ENCODE measurements around the gene WDR43. TPM values are rescaled to one million over a fixed set of nuclear protein-coding genes. Genes with fewer than 3 reads are reported as not detected.

The WDR43 gene
- total and polyA plus RNA-seq, 2 experiments from 2014 or later = 101 to 140 TPM

GRCh38 chr2:28956415-28956826, 62.0 kb downstream of the WDR43 start:
- Mint-ChIP-seq H3K4me3 (peak overlapping the region; percentile 71), H3K36me3 (ENCODE audit: low read depth) (no peaks in the 10 kb centered on the region), H3K4me1 (peaks cover 37% of the 10 kb centered on the region), H3K27ac (peak overlapping the region; percentile 89; the same call in 1 of the 2 replicates), H3K9me3 (no peaks in the 10 kb centered on the region), H3K27me3 (ENCODE audit: insufficient read depth, low read depth, poor library complexity) (peaks cover 9% of the 10 kb centered on the region)
- Histone ChIP-seq H3K79me2 (replicated peaks; ENCODE audit: insufficient read depth) (no peaks in the 10 kb centered on the region), H2AFZ (peak overlapping the region; percentile 76), H3K27ac (ENCODE audit: low read depth) (peak overlapping the region; percentile 64; the same call in 1 of the 2 replicates), H3K27me3 (ENCODE audit: insufficient read depth) (no peaks in the 10 kb centered on the region), H3K4me3 (peak overlapping the region; percentile 48), H3K9me2 (ENCODE audit: insufficient read depth) (no peaks in the 10 kb centered on the region), H3K4me2 (peak overlapping the region; percentile 74), H3F3A (replicated peaks; ENCODE audit: low read depth) (0 out of 2 replicates have a peak, but pooled peaks cover 4% of the 10 kb centered on the region), H3K36me3 (ENCODE audit: insufficient read depth) (no peaks in the 10 kb centered on the region), H4K20me1 (replicated peaks; ENCODE audit: insufficient read depth) (0 out of 2 replicates have a peak, but pooled peaks cover 5% of the 10 kb centered on the region), H3K4me1 (ENCODE audit: insufficient read depth) (peaks cover 21% of the 10 kb centered on the region)
- DNase-seq (ENCODE audit: low spot score) (peak; percentile 89), ATAC-seq (peak; percentile 82)
- no peak for TF ChIP-seq ETS1 (IDR thresholded peaks at IDR 0.05)
- TF ChIP-seq CTCF (conservative IDR thresholded peaks at IDR 0.05; ENCODE audit: low read depth in 2 of 2) = peak; percentile 17 to 41; a peak in 3 of 4 replicates

- Histone ChIP-seq H3K4me2 (peak overlapping the region; percentile 74), H3K9me2 (ENCODE audit: insufficient read depth) (no peaks in the 10 kb centered on the region), H2AFZ (peak overlapping the region; percentile 76), H3K4me1 (ENCODE audit: insufficient read depth) (peaks cover 17% of the 10 kb centered on the region), H3F3A (replicated peaks; ENCODE audit: low read depth) (0 out of 2 replicates have a peak, but pooled peaks cover 2% of the 10 kb centered on the region), H3K79me2 (replicated peaks; ENCODE audit: insufficient read depth) (no peaks in the 10 kb centered on the region), H3K27me3 (ENCODE audit: insufficient read depth) (no peaks in the 10 kb centered on the region), H3K36me3 (ENCODE audit: insufficient read depth) (no peaks in the 10 kb centered on the region), H3K27ac (ENCODE audit: low read depth) (peak overlapping the region; percentile 64; the same call in 1 of the 2 replicates), H3K4me3 (peak overlapping the region; percentile 48), H4K20me1 (replicated peaks; ENCODE audit: insufficient read depth) (0 out of 2 replicates have a peak, but pooled peaks cover under 1% of the 10 kb centered on the region)
- DNase-seq (ENCODE audit: low spot score) (peak; percentile 70), ATAC-seq (peak; percentile 38)
- peak overlapping the region; percentile 89 for H3K27ac Mint-ChIP-seq
- H3K27me3 Mint-ChIP-seq (ENCODE audit: insufficient read depth, low read depth, poor library complexity) = peaks cover 9% of the 10 kb centered on the region
- H3K36me3 Mint-ChIP-seq (ENCODE audit: low read depth) = no peaks in the 10 kb centered on the region
- H3K4me1 Mint-ChIP-seq = peaks cover 32% of the 10 kb centered on the region
- H3K4me3 Mint-ChIP-seq = peak overlapping the region; percentile 71
- no peaks in the 10 kb centered on the region for H3K9me3 Mint-ChIP-seq
- TF ChIP-seq CTCF (conservative IDR thresholded peaks at IDR 0.05; ENCODE audit: low read depth in 2 of 2) (peak; percentile 56 to 75), JUNB (IDR thresholded peaks at IDR 0.05; ENCODE audit: unreplicated experiment) (no peak)
These were observed 62.4 kb downstream of the WDR43 start for GRCh38 chr2:28956890-28957289.

Data from GM23338 (cell line).